Measurements from ENCODE around the gene RFC5.
"Not testable (repeated sequence)": the region's sequence is repeated elsewhere in the genome, so short reads cannot be mapped to it uniquely, and the experiment has no call there.

Gene RFC5, protein sequence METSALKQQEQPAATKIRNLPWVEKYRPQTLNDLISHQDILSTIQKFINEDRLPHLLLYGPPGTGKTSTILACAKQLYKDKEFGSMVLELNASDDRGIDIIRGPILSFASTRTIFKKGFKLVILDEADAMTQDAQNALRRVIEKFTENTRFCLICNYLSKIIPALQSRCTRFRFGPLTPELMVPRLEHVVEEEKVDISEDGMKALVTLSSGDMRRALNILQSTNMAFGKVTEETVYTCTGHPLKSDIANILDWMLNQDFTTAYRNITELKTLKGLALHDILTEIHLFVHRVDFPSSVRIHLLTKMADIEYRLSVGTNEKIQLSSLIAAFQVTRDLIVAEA

DNA sequence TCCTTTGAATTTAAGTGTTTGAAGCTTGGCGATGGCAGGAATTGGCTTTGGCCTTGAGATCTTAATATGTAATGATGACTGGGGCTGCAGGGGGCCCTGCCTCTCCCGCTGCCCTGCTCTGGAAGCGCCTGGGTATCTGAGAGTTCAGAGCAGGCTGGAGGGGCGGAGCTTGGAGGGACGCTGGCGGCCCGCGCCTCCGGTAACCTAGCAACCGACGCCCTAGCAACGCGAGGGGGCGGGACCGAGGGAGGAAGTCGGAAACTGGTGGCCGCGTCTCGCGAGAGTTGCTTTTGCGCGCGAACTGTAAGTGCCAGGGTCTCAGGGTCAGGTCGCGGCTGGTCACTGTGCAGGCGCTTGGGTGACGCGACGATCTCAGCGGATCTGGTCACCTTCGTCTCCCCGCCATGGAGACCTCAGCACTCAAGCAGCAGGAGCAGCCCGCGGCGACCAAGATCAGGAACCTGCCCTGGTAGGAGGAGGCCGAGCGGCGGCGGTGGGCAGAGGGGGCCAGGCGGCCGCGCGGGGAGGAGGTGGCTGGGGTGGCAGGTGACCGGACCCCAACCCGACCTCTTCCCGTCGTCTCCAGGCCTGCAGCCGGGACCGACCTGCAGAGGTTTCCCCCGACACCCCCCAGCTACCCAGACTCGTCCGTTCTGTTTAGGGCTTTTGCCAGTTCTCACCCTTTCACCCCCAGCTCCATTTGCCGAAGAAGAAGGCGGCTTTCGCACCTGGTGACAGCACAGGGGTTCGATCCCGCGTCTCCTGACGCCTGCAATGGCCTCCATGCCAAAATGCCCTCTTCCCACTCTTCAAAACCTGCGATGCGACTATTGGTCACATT lies at the start of gene RFC5:
TSS of gene RFC5 (plus strand) at position 280 of the 841 bp plus-strand sequence. CDS start at position 405, 125 bp downstream.
- DNase-seq, result peak; percentile 94

DNA sequence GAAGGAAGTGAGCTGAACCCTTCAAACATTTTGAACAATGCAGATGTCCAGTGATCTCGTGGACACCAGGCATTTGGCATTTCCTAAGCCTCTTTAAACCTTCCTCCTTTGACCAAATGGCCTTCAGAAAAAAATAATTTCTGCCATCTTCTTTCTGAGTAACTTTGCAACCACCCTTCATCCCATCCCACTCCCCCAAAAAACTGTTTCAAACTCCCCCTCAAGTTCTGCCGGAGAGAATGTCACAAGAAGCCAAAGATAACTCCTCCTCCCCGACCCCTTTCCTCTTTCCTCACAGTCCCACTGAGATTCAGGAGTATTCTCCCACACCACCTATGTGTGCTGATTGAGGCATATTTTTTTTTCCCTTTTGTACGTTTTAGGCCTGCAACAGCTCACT lies 49.5 kb upstream of the RFC5 start:
- DNase-seq, result no peak

DNA sequence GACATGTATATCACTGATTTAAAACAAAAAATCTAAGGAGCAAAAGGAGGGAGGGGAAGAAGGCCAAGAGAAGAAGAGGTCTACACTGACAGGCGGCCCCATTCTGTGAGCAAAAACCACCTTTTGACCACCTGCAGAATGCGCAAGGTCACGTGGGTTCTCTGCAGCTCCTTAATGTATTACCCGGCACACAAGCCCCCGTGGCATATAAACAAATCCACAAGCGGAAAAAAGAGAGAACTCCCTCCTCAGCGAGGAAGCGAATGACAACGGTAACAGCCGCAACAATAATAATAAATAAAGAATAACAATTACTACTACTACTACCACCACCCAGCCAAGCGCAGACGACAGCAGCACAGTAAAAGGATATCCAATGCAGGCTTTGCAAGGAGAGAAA lies 49.0 kb upstream of the RFC5 start:
- no peak for DNase-seq

DNA sequence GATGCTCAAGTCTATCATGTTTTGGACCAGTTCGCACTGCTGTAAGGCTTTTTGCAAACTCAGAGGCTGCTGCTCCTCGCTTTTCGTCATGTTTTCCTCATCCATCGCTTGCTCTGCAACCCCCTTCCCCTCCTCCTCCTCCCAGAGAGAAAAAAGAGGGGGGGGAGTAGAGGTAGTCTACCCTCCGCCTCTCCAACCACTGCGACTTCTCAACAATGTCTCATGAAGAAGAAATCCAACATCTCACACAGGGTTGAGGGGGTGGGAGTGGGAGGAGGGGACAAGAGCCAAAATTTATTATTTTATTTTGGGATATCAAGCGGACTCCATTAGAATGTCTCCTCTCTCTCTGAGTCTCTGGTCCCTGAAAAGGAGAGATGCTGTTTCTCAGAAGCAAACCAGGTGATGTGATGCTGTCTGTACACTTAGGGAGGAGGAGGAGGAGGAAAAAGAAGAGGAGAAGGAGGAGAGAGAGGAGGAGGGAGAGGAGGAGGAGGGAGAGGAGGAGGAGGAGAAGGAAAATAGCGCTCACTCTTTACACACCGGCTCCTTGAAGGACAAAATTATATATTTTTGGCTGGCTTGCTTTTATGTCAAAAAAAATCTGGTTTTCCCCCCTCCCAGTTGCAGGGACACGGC lies 48.2 kb upstream of the RFC5 start:
- DNase-seq, result no peak

DNA sequence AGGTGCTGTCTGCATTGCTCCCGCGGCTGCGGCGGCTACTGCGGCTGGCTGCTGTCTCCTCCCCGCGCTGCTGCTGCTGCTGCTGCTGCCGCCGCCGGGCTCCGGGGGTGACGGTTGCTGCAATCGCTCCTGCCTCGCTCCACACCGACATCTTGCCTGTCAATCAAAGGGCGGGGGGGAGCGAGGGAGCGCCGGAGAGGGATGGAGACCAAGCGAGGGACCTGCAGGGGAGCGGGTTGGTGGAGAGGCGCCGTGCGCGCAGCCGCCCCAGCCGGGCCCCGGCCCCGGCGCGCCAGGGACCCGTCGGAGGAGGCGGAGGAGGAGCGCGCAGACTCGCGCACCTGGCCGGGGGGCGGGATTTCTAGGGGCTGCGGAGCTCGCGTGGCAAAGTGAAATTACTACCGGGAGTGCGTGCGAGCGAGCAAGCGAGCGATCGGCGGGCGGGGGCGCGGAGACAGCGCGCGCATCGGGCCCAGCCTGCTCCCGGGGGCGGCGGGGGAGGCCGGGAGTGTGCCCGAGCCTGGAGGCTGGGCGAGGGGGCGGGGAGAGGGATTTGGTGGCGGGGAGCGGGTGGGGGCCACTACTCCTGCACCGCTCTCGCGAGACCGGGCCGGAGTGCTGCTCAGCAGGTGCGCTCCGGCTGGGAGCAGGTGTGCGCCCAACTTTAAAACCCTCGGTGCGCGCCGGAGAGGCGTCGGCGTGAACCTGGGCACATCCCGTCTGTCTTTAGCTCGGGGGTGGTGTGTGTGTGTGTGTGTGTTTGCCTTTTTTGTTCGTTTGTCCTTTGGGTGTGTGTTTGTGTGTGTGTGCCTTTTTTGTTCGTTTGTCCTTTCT lies 47.5 kb upstream of the RFC5 start, which contains the start of gene KSR2:
TSS of gene KSR2 (minus strand) at position 165 of the 834 bp plus-strand sequence. CDS start 735 bp downstream, outside the sequence.
- DNase-seq, result no peak

DNA sequence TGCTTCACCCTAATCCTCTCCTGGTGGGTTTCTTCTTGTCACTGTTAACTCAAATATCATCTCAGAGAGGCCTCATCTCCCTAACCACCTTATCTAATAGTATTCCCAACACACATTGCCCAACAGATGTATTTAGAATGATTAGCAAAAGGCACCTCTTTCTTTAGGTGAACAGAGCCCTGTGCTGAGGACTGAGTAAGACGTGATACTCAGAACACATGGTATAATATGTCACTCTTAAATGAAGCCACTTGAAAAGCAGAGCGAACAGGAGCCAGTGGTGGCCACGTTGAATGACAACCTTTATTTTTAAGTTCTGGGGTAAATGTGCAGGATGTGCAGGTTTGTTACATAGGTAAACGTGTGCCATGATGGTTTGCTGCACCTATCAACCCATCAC lies 46.2 kb upstream of the RFC5 start:
- DNase-seq, result no peak

DNA sequence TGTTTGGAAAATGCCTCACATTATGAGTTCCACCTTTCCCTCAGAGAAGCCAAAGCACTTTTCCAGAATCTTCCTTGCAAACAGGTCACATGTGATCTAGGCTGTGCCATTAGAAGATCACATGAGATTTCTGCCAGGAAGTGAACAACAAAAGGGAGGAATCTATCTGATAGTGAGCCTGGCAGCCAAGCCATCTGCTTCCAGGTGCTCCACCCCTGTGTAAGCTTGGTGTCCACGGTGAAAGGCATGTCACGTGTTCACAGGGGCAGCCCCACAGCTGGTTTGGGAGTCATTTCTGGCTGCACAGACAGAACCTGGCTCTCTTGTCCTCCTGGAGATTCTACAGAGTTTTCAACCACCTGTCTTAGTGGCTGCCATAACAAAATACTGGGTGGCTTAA lies 44.2 kb upstream of the RFC5 start:
- no peak for DNase-seq

DNA sequence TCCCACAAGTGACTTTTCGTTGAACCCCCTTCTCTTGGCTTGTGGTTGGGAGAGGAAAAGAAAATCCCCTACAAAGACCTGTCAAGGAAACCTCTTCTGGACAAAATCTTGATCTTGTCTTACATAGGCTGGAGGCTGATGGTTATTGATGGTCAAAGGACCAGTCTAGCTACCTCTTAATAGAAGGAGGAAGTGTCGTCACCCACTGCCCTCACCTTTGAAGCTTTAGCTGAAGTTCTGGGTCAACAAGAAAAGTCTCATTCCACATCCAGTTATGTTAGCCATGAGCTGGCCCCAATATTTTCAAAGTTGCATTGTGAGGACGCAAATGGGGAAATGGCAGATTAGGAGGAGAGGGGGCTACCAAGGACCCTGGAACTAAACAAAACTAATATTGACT lies 41.5 kb upstream of the RFC5 start:
- DNase-seq, result no peak

DNA sequence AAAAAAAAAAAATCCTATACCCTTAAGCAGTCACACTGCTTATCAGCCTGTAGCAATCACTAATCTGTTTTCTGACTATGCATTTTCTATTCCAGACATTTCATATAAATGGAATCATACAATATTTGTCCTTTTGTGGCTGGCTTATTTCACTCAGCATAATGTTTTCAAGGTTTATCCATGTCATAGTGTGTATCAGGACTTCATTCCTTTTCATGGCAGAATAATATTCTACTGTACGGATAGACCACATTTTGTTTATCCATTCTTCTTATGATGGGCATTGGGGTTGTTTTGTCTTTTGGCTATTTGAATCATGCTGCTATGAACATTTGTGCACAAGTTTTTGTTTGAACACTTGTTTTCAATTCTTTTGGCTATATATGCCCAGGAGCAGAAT lies 39.1 kb upstream of the RFC5 start:
- DNase-seq, result no peak

DNA sequence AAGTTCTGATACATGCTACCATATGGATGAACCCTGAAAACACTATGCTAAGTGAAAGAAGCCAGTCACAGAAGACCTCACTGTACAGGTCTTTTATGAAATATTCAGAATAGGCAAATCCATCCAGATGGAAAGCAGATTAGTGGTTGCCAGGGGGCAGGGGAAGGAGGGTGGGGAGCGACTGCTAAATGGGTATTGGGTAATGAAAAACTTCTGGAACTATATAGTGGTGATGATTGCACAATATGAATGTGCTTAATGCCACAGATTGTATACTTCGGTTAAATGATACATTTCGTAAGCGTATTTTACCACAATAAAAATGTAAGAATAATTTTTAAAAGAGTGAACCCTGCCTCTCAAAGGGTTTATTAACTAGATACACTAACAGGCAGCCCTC lies 35.9 kb upstream of the RFC5 start:
- DNase-seq, result peak; percentile 73

DNA sequence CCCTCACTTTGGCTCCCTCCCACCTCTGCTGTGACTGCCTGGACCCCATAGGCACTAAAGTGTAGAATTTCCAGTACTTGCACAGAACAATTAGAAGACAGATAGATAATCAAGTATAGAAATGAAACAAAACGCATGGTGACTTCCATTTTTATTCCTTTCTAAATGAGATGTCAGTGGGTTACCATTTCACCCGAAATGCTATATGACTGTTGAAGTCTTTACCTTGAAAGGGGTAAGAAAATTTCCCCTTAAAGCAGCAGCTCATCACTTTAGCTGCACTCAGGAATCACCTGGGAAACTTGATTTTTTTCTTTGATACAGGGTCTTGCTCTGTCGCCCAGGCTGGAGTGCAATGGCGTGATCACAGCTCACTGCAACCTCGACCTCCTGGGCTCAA lies 35.2 kb upstream of the RFC5 start:
- DNase-seq, result no peak

DNA sequence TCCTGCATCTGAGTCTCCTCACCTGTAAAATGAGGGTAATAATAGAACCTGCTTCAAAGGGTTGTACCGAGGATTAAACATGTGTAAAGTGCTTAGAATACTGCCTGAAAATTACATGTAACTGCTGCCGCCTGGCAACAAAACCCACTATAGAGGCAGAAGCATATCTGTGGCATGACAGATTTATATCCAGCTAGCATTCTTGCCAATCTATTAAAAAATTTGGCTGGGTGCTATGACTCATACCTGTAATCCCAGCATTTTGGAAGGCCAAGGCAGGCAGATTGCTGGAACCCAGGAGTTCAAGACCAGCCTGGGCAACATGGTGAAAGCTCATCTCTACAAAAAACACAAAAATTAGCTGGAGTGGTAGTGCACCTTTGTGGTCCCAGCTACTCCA lies 31.3 kb upstream of the RFC5 start:
- no peak for DNase-seq

DNA sequence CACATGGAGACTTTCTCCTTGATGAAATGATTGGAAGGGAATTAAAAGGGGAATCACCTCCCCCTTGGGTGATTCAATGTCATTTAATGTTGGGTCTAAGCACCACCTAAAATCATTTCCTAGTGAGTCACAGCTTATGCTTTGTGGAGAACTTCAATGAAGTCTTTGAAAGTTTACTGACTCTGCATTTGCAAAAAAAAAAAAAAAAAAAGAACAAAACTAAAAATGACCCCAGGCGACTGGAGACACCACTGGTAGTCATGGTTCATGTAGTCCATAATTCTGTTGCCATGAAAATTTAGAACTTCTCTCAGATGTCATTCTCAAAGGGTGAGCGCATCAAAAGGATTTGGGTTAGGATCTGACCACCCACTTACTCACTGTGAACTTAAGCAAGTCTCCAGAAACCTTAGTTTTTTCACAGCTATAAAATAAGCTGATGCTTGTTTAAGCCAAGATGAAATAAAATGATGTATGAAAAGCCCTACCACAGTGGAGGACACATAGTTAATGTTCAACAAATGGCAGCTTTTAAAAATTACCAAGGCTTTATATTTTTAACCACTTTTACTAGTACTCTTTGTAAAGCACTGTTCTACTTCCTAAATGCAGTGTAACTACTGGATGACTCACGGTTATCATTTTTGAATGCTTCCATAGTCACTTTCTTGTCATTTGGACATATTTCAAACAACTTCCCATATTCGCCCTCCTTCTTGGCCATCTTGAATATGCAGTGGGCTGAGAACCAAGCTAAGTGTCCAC lies 29.6 kb upstream of the RFC5 start:
- peak; percentile 52 for DNase-seq

DNA sequence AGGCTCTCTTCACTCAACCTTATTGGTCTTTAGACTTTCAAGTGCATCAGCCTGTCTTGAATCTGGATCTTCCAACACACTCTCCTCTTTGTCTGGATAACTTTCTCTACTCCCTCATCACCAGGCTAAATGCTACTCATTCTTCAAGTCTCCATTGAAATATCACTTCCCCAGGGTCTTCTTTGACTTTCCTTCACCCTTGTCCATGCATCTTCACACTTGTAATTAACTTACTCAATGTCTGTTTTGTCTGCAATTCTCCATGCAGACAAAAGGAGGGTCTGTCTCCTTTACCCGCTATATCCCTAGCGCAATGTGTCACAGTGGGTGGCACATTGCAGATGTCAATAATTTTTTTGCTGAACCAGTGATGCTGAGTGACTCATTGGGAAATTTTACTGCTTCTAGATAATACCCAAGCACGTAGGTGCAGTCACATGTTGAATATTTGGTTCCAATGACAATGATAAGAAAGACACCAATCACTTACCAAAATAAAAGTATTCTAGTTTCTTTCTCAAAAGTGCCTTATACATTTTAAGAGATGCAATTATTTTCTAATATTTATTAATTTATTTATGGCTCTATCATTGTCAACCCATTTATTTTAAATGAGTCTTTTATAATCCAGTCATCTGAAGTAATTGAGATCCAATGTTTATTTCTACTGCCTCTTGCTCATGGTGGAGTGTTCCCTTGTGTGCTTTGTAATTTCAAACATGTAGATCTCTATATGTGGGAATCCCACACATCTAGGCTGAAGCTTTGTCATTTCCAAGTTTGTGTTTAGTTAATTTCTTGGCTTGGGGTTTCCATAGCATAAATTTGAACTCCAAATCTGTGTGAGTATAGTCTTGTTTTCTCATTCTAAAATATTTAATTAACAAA lies 21.7 kb upstream of the RFC5 start:
- no peak for DNase-seq

DNA sequence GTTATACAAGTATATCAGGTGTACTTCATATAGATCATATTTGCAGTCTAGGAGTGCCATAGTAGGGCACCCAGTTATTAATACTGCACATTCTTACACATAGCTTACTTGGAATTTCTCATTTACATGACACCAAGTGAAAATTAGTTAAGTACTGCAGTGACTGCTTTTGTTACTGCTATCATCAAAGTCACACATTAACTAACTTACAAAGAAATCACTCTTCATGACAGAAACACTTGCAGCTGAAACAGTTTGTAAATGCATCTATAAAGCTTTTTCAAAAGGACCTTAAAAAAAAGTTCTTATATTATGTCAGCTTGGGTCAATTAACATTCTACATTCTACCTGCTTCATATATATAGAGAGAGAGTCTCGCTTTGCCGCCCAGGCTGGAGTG lies 17.8 kb upstream of the RFC5 start:
- no peak for DNase-seq

DNA sequence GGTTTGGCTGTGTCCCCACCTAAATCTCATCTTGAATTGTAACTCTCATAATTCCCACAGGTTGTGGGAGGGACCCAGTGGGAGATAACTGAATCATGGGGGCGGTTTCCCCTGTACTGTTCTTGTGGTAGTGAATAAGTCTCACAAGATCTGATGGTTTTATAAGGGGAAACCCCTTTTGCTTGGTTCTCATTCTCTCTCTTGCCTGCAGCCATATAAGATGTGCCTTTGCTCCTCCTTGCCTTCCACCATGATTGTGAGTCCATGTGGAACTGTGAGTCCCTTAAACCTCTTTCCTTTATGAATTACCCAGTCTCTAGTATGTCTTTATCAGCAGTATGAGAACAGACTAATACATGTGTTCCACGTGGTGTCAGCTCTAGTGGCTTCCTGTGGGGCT lies 16.7 kb upstream of the RFC5 start:
- not testable (repeated sequence) for DNase-seq

DNA sequence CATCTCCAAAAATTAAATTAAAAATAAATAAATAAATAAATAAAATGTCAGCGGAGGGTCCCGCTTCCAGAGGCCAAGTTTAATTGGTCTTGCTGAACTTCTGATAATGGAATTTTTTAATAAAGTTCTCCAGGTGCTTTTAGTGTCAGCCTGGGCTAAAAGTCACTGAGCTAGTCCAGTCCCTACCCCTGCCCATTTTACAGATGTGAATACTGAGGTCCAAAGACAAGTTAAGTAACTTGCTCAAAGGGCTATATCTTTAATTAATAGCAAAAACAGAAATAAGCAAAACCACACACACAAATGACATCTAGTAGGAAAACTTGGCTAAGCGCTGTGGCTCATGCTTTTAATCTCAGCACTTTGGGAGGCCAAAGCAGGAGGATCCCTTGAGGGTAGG lies 5.6 kb upstream of the RFC5 start:
- no peak for DNase-seq

DNA sequence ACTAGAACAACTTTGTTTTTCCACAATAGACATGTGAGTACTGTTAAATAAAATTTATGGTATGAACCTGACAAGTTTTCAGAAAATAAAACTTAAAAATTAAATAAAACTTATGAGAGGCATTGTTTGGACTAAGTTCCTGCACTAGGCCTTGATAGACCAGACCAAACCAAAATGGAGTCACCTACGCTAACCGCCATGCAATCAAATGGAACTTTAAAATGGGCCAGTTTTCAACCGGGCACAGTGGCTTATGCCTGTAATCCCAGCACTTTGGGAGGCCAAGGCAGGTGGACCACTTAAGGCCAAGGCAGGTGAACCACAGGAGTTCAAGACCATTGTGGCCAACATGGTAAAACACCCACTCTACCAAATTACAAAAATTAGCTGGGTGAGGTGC lies 5.1 kb upstream of the RFC5 start:
- DNase-seq, result no peak

DNA sequence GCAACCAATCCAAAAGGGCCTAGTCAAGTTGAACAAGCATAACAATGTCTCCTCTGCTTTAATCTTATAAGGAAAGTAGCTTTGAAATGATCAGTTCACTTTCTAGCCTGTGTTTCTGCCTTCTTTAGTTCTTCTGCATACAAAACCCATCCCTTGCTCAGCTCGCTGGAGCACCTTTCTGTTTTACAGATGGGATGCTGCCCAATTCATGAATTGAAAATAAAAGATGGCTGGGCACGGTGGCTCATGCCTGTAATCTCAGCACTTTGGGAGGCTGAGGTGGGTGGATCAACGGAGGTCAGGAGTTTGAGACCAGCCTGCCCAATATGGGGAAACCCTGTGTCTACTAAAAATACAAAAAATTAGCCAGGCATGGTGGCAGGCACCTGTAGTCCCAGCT lies 4.5 kb upstream of the RFC5 start:
- DNase-seq, result no peak

DNA sequence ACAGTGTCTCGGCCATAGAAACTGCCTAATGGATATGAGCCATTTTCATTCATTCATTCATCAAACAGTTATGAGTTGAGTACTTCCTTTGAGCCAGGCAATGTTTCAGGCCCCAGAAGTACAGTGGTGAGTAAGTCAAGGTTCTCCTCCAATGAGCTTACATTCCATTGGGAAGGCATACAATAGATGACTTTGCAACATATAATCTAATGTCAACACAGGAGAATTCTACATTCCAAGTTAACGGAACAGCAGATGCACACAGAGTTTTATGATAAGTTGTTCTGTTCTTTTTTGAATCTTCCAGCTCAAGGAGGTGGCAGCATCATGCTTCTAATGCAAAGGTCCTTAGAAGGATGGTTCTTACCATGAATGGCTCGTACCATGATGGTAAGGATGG lies 3.2 kb upstream of the RFC5 start:
- no peak for DNase-seq

DNA sequence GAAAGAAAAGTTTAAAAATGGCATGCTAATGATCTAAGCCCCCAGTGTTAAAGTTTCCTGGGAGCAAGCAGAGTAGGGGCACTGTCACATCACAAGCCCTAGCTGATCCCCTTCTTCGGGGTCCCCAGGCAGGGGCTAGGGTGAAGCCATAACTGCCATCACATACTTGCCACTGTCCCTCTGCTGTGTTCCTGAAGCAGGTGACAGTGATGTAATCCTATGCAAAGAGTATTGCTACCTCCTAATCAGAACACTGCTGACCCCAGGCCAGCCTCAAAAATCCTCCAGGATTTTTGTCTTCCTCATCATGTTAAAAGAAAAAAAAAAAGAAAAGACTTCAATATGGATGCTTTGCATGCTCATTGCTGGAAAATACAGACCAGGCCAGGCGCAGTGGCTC lies 1.2 kb upstream of the RFC5 start:
- no peak for DNase-seq

All from MV-4-11 (cell line).